Measurements from ENCODE around the gene GADD45G.

GADD45G gene, protein sequence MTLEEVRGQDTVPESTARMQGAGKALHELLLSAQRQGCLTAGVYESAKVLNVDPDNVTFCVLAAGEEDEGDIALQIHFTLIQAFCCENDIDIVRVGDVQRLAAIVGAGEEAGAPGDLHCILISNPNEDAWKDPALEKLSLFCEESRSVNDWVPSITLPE

DNA sequence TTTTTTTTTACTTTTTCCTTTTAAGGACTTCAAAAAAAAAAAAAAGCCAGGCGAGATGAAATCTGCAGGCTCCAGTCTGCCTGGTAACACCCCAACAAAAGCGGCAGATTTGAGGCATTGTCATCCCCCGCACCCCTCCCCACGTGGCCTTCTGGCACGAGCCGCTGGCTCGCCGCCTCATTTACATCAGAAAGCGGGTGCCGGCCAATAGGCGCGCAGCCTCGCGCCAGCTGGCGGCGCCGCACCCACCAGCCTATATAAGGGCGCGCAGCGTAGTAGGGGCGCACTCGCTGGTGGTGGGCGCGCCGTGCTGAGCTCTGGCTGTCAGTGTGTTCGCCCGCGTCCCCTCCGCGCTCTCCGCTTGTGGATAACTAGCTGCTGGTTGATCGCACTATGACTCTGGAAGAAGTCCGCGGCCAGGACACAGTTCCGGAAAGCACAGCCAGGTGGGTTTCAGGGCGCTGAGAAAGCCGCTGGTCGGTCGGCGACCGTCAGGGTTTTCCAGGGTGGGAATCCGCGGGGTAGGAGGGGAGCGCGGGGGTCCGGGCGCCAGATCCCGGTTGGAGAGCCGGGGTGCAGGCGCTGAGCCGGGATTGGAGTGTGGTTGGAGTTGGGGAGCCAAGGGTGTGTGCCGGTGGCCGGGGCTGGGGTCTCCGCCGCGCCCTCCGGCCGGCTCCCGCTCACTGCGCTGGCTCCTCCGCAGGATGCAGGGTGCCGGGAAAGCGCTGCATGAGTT is at the start of gene GADD45G:
TSS of gene GADD45G (plus strand) at position 284 of the 736 bp plus-strand sequence. CDS start at position 394, 110 bp downstream.
- DNase-seq = peak; percentile 90

DNA sequence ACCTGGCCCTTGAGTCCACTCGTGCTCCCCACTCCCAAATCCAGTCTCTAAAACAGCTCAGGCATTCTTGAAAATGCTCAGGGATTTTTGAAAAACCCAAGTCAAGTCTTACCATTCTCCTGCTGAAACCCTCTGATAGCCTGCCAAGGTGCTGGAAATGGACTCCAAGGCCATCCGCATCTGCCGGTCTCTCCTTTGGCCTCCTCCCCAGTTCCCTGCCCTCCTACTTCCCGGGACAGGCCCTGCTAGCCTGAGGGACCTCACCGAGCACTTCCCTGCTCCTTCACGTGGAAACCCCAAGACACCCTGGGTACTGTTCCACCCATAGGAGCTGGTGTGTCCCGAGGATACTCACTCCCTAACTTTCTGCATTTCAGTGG is 49.8 kb upstream of the GADD45G start:
- DNase-seq = no peak

DNA sequence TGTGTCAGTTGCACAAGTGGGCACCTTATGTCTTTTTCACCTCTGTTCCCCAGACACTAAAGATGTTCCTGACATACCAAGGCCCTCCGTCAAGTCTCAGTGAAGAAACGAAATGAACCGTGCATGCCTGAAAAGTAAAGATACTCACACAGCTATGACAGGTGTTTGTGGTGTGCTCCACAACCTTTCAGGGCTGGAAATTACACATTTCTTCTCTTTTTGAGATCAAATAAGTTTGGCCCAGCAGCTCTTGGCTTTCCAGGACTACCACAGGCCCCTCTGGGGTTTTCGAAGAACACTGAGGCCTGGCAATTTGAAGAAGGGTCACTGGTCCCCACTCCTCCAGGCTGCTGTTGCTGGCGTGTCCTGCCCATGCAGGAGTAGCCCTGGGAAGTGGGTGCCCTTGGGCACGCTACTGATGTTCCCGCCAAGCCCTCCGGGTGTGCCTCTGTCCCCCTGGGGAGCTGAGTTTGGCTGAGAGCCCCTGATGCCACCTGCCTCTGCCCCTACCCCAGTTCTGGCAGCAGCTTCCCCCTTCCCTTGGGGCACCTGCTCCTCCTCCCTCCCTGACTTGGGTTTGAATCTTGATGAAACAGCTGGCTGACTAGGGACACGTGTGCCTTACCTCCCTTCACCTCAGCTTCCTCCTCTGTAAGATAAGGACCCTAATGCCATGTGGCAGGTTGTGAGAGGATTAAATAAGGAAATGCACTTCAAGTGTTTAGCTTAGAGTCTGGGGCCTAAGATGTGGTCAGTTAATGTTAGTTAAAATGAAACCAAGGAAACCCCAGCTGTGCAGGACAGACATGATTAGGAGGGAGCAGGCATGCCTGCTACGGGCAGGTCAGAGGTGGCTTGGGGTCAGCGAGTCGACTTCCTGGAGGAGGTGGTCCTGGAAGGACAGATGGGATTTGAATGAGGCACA is 49.1 kb upstream of the GADD45G start:
- no peak for DNase-seq

DNA sequence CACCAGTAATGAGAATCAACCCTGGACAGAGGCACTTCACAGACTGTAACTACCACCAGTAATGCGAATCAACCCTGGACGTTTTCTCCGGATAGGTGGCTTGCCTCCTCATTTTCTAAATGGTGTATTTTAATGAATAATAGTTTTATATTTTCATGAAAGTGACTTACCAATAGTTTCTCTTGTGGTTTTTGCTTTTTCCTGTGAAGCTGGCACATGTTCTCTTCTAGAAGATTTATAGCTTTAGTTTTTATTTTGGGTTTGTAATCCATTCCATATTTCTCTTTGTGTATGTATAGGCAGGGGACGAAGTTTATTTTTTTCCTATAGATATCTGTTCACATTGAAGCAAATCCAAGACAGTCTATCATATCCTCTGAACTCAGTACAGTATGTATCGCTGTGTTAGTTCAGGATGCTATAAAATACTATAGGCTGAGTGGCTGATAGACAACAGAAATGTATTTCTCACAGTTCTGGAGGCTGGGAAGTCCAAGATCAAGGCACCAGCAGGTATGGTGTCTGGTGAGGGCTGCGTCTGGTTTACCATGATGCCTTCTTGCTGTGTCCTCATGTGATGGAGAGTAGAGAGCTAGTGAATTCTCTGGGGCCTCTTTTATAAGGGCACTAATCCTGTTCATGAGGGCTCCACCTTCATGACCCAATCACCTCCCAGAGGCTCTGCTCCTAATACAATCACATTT is 46.5 kb upstream of the GADD45G start:
- DNase-seq = no peak

DNA sequence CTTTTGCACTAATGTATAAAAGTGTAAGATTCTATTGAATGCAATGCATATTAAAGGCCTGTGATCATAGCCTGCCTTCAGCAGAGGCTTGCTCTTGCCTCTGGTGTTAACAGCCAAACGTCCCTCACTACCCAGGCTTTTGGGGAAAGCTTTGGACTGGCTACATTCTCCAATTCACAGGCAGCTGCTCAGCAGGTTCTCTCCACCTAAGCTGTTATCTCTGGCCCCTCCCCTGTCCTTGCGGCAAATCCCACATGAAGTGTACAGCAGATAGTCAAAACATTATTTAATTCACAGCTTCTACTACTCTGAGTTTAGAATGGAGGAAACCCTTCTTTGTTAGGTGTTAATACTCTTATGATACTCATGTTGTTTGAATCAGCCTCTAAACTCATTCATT is 45.9 kb upstream of the GADD45G start:
- DNase-seq = no peak

DNA sequence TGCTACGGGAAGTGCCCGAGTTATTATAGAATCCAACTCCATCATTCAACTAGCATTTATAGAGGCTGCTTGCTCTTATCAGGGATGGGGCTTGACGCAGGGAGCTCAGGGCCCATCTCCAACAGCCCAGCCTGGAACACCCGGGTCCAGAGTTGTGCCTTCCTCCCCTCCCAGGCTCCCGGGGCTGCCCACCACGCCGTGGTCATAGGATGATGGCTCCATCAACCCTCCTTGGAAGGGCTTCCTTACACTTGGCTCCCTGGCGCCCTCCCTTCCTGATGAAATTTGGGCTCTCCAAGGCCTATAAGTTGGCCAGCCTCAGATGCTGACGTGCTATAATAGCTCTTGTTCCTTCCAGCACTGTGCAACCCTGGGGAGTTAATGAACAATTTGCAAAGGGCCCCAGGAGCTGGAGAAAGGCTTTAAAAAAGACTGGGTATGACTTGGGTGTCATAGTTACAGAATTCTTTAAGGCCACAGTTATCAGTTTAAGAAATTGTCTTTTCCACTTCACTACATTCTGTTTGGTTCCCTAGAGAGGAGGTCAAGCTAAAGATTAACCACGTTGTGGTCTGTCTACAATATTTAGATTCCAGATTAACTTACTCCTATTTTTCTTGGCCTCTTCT is 42.5 kb upstream of the GADD45G start:
- no peak for DNase-seq

DNA sequence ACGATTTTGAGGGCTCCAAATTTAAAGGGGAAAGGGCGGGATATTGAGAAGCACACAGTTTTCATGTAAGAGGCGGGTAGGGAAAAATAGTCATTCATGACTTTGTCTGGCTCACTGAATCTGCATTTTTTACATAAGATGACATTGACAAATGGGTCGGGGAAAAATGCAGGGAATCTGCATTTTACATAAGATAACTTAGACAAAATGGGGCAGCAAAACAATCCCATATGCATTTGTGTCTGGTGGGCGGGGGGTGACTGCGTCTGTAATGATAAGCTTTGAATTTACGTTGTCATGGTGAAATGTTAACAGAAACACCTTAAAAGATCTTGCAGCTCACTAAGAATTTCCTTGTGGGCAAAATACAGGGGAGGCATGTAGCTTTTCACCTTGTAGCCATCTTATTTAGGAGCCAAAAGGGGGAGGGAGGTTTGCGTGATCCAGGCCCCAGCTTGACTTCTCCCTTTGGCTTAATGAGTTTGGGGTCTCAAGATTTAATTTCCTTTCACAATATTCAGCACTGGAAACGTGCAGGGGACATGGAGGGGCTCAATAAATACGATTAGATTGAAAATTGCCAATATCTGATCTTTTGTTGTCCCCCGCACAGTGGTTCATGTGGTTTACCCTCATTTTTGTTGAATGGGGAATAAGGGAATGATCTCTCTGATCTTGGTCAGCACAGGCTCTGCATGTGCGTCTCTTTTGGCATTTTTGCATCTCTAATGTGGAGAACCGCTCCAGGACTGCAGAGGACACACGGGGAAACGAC is 41.1 kb upstream of the GADD45G start:
- DNase-seq = no peak

DNA sequence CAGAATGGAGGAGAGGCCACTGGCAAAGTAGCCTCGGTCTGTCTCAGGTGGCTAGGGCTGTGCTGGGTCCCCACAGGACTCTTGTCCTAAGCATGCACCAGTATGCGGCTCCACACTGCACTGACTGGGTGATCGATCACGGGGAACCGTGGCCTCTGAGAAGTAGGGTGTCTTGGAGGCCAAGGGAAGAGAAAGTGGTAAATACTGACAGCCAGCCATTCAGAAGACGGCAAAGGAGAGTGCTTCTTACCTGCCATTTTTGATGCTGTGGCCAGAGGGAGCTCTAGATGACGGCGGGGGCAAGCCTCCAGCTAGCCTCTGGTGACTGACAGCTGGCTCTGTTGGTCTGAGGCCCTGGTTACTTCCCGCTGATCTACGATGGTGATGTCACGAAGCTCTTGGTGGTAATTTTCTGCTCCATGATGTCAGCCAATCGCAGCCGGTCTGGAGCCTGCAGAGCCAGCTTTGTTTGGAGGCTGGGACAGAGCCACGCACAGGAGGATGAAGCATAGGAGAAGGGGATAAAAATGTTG is 40.4 kb upstream of the GADD45G start:
- no peak for DNase-seq

DNA sequence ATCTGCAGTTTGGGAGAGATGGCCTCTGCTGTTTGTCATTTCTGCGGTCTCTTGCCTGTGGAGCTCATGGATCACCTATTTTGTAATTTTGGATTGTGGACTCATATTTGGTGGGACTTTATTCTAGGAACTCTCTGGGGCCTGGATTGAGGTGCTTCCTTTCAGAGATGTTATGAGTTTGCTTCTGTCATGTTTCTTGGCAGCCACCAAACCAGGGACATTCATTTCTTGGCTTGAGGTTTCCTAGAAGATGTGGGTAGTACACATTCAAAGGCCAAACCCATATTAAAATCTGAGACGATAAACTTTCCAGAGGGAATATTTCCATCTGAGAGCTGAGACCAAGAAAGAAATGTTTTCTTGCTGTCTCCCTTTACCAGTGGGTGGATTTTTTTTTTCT is 37.2 kb upstream of the GADD45G start:
- no peak for DNase-seq

DNA sequence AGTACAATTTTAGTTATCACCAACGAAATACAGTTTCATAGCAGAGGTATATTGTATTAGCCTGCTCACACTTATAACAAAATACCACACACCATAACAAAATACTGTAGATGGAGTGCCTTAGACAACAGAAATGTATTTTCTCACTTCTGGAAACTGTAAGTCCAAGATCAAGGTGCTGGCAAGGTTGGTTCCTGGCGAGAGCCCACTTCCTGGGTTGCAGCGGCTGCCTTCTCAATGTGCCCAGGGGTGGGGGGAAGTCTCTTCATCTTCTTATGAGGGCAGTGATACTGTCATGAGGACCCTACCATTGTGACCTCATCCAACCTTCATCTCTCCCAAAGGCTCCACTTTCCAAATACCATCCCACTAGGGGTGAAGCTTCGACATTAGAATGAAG is 30.5 kb upstream of the GADD45G start:
- DNase-seq = no peak

DNA sequence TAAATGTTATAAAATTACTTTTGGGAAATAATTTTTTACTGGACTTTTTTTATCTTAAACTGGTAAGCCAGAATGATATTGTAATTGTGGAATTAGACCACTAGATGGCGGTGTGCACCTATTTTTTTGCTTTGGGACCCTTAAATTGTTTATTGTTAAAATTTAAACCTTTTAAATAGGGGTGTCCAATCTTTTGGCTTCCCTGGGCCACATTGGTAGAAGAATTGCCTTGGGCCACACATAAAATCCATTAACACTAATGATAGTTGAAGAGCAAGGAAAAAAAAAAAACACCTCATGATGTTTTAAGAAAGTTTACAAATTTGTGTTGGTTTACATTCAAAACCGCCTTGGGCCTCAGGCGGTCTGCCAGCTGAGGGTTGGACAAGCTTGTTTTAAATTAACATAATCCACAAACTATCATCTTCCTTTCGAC is 28.4 kb upstream of the GADD45G start:
- DNase-seq = no peak

DNA sequence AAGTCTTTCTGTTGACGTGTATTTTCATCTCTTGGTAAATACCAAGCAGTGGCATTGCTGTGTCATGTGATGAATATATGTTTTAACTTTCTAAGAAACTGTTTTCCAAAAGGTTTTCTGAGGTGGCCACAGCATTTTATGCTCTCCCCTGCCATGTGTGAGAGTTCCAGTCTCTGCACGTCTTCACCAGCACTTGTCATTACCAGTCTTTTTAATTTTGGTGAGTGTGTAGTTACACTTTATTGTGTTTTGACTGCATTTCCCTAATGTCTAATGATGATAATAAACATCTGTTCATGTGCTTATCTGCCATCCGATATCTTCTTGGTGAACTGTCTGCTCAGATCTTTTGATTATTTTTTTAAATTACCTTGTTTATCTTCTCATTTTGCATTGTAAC is 27.4 kb upstream of the GADD45G start:
- no peak for DNase-seq

DNA sequence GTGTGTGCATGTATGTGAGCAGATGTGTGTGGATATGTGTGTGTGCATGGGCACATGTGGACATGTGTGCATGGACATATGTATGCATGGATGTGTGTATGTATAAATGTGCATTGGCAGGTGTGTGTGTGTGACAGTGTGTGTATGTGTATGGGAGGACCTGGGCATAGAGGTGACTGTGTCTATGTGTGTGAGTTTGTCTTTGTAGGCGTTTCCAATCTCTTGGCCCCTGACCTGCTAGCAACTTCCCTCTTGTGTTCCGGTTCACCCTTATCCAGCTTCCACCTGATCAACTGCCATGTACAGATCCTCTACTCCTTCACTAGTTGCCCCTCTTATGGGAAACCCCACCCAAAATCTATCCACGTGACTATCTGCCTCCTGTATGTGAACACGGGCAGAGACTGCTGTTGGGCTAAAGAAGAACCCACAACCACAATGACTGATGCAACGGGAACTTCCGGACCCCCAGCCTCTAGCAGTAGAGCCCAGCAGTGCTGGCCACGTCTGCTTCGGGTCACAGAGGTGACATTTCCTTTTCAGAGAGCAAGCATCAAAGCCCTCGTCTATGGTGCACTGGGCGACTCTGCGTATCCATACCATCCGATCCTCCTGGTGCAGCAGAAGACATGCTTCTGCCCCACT is 24.9 kb upstream of the GADD45G start:
- peak; percentile 50 for DNase-seq

DNA sequence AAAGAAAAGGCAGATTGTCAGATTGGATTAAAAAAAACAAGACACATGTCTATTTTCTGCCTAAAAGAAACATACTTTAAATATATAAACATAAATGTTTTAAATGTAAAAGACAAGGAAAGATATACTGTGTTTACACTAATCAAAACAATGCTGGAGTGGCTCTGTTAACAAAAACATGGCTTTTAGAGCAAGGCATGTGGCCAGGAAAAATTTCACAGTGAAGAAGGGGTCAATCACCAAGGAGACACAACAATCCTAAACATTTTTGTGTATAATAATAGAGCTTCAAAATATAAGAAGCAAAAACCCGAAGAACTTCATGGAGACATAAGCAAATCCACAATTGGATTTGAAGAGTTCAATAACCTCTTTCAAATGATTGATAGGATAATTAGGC is 18.5 kb upstream of the GADD45G start:
- DNase-seq = no peak

DNA sequence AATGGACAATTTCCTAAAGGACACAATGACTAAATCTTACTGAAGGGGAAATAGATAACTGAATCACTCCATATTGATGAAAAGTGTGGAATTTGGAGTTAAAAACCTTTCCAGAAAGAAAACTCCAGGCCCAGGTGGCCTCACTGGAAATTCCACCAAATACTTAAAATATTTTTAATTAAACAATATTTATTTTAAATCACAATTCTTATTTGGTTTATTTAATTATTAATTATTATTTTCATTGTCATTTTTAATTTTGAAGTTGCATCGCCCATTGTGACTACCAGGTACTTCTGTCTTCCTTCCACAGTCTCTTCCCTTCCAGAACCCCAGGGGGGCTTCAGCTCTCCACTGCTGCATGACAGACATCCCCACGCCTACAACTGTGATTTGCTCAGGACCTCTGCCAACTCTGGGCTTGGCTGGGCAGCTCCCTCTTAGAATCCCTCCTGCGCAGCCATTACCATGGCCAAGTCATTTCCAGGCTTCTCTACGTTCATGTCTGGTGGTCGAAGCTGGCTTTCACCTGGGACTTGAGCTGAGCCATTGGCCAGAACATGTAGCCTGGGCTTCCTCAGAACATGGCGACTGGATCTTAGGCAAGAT is 16.4 kb upstream of the GADD45G start:
- no peak for DNase-seq

DNA sequence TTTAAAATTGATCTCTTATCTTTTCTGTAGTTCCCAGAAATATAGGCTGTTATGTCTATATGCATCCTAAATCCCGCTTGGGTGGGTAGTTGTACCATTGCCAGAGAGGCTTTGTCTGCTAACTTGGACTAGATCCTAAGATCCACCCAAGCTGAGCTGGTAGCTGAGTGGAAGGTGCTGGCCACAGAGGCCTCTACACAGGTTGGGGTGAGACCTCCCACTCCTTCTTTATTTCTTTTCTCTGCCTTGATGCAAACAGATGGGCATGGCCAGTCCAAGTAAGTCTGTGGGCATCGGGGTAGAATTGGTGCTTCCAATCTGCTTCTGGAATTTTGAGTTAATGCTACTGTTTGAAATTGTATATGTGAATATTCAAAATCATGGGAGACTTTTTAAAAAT is 14.4 kb upstream of the GADD45G start:
- no peak for DNase-seq

DNA sequence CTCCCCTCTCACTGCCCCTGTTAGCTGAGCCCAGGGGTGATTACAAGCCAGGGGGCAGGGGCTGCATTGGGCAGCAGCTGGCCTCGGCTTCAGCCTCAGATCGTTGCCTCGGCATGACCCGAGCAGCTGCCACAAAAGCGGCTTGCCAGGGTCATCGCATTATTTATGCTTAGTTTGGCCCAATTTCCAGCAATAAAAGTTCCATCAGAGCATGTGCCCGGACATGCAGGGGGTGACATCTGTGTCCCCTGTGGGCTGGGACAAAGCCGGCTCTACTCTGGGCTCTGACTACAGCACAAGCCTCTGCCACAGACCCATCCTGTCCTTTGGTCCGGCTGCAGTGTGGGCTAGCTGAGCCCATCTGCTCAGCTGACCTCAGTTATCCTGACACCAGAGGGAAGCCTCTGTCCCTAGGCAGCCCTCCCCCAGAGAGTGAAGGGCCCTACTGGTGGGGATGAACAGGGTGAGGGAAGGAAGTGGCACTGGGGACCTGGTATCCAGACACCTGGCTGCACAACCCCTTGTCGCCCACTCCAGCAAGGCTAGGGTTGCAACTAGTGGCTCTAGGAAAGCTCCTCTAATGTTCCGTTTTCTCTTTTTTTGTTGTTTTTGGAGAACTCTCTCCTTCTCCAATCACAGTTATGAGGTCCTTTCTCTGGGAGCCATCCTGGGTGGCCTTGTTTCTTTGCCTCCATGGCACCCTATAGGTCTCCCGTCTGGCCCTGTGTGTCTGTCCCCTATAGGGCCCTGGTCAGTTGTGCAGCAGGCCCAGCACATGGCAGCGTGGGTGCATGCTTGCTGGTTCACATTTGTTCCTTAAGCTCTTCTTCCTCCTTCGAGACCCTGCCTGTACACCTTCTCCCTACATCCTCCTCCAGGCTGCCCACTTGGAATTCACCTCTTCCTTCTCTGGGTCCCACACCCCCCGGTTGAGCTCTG is 13.3 kb upstream of the GADD45G start:
- DNase-seq = no peak

DNA sequence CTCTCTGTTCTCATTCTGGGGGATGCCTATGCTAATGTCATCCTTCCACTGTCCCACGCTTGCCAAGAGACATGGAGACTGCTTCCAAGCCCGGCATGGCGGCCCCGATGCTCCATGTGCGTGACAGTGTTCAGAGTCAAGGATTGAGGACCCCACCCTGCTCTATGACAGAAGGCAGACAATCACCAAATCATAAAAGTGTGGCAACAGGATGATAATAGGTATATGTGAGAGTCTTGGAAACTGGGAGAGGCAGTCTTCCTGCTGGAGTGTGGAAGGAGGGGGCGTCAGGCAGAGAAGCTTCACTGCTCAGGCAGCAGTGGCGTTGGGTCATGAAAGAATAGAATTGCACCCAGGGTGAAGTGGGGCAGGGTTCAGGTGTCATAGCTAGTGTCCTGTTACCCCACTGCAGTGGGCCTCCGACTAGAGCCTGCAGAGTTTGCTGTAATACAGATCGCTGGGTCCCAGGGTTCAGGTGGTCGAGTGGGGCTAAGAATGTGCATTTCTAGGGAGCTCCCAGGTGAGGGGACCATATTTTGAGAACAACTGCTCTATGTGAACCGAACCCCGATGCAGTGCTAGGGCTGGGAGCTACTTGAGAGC is 12.5 kb upstream of the GADD45G start:
- DNase-seq = no peak
